Measurements from ENCODE around the gene XCR1. TPM values are rescaled to one million over a fixed set of nuclear protein-coding genes. Genes with fewer than 3 reads are reported as not detected.

XCR1 gene
- total and polyA plus RNA-seq, 2 of the 8 experiments (the other 6 are each of a cell fraction or from before 2014, with no cell fraction given) = 0.53 TPM; not detected in 1

GRCh38 chr3:45969953-45970352 is 57.3 kb downstream of the XCR1 start:
- no peak overlapping the region for H2AFZ ChIP-seq (ENCODE audit: low read length)
- peaks cover 19 to 57% (median 36%) of the 10 kb centered on the region in 4 experiments; a peak in 7 of 8 replicates for H3K36me3 ChIP-seq (ENCODE audit: control insufficient read depth in 2 of 4, insufficient read depth in 4 of 4, low read length in 3 of 4)
- no peaks in the 10 kb centered on the region for H3K4me1 ChIP-seq (replicated peaks in 1 of 4; ENCODE audit: control insufficient read depth in 3 of 4, insufficient read depth in 4 of 4, low read length in 3 of 4)
- H3K79me2 ChIP-seq (ENCODE audit: control insufficient read depth in 1 of 2, insufficient read depth in 2 of 2, low read length in 2 of 2) = no peaks in the 10 kb centered on the region
- no peaks in the 10 kb centered on the region for H3K9me3 ChIP-seq (ENCODE audit: insufficient read depth in 2 of 2, low read depth in 1 of 2, low read length in 1 of 2)
- no peak overlapping the region for H2AK5ac ChIP-seq (ENCODE audit: low read depth, low read length)
- H3K23me2 ChIP-seq (ENCODE audit: low read depth, low read length) = no peaks in the 10 kb centered on the region
- no peak overlapping the region for H3K18ac ChIP-seq (ENCODE audit: extremely low read depth, low read length)
- ChIA-PET CTCF (ENCODE audit: partially characterized antibody) (interaction anchor here (1.3 to 6.7 kb wide), 4 partner anchors 12 to 40 kb away, joined by 5 to 51 read pairs (median 6); partner anchors contain the start of gene CXCR6), POLR2A (ENCODE audit: partially characterized antibody) (no interaction called here)
- H3K23ac ChIP-seq (ENCODE audit: insufficient read length) = no peak overlapping the region
- H2BK120ac ChIP-seq (replicated peaks; ENCODE audit: low read depth, low read length) = no peak overlapping the region
- FAIRE-seq = no peak
- no peaks in the 10 kb centered on the region for H3K79me1 ChIP-seq (ENCODE audit: low read depth, low read length)
- H2BK5ac ChIP-seq (ENCODE audit: low read depth, low read length) = no peak overlapping the region
- H2BK20ac ChIP-seq (ENCODE audit: low read length) = no peak overlapping the region
- H3K27ac ChIP-seq (ENCODE audit: low read depth, low read length) = no peak overlapping the region
- H4K8ac ChIP-seq (ENCODE audit: extremely low read depth, insufficient read depth, low read length) = no peak overlapping the region
- H4K5ac ChIP-seq (ENCODE audit: insufficient read length, low read depth, low read length) = no peak overlapping the region
- H3K4me2 ChIP-seq (ENCODE audit: insufficient read depth in 1 of 2, low read depth in 2 of 2, low read length in 2 of 2) = no peak overlapping the region
- no peak overlapping the region for H3K4me3 ChIP-seq (ENCODE audit: extremely low read depth in 1 of 4, insufficient read depth in 2 of 4, low read depth in 3 of 4, low read length in 4 of 4)
- DNase-seq (ENCODE audit: low read depth in 1 of 2, low spot score in 2 of 2) = no peak
- no peak overlapping the region for H2BK12ac ChIP-seq (ENCODE audit: low read depth, low read length)
- H4K91ac ChIP-seq (replicated peaks; ENCODE audit: insufficient read length, low read length) = no peak overlapping the region
- no peak overlapping the region for H3K9ac ChIP-seq (replicated peaks in 1 of 4; ENCODE audit: extremely low read depth in 1 of 4, low read depth in 3 of 4, low read length in 3 of 4)
- no peak overlapping the region for H3K56ac ChIP-seq (replicated peaks; ENCODE audit: insufficient read length, low read depth, low read length)
- H4K20me1 ChIP-seq (replicated peaks in 1 of 2; ENCODE audit: control insufficient read depth in 1 of 2, insufficient read depth in 2 of 2, low read length in 2 of 2) = peaks cover 0 to 8% of the 10 kb centered on the region in 2 experiments
- H3K27me3 ChIP-seq (replicated peaks in 1 of 4; ENCODE audit: control insufficient read depth in 3 of 4, extremely low read depth in 1 of 4, insufficient read depth in 3 of 4, low read length in 3 of 4) = no peaks in the 10 kb centered on the region
- H3K14ac ChIP-seq (ENCODE audit: insufficient read length) = no peak overlapping the region
- no peak overlapping the region for H3K4ac ChIP-seq (replicated peaks; ENCODE audit: insufficient read length, low read depth, low read length)
- H2BK15ac ChIP-seq (ENCODE audit: low read length) = no peak overlapping the region
- WGBS, 2 experiments (ENCODE audit: extremely low coverage in 1 of 2, insufficient coverage in 1 of 2, insufficient read length in 1 of 2, insufficient replicate concordance in 2 of 2, low coverage in 1 of 2, low lambda C conversion rate in 2 of 2, missing lambda C conversion rate in 1 of 2) = 96% methylated on average over 3 of the region's 3 CpGs; no CpG with 5 or more reads in 1 of the 2 experiments
- TF ChIP-seq POLR2A (IDR thresholded peaks at IDR 0.05; ENCODE audit: control extremely low read depth in 1 of 2, low read depth in 2 of 2, low read length in 2 of 2) = no peak
- TF ChIP-seq ATF3 (IDR thresholded peaks at IDR 0.05; ENCODE audit: insufficient read depth, low read depth, low read length) = no peak
- no peak for TF ChIP-seq RBBP5 (IDR thresholded peaks at IDR 0.05; ENCODE audit: borderline replicate concordance, low read depth, low read length)
- TF ChIP-seq JUND (IDR thresholded peaks at IDR 0.05; ENCODE audit: low read length) = no peak
- no peak for TF ChIP-seq TEAD4 (IDR thresholded peaks at IDR 0.05; ENCODE audit: low read depth, low read length)
- TF ChIP-seq CHD1 (IDR thresholded peaks at IDR 0.05; ENCODE audit: low read depth, low read length) = no peak
- TF ChIP-seq RFX5 (IDR thresholded peaks at IDR 0.05; ENCODE audit: borderline replicate concordance, low read depth, low read length) = no peak
- no peak for TF ChIP-seq POLR2AphosphoS5 (IDR thresholded peaks at IDR 0.05; ENCODE audit: low read depth, low read length)
- no peak for TF ChIP-seq CHD2 (IDR thresholded peaks at IDR 0.05; ENCODE audit: low read length)
- no peak for TF ChIP-seq HDAC2 (IDR thresholded peaks at IDR 0.05; ENCODE audit: borderline replicate concordance in 1 of 2, low read depth in 2 of 2, low read length in 2 of 2)
- no peak for TF ChIP-seq EP300 (IDR thresholded peaks at IDR 0.05; ENCODE audit: borderline replicate concordance in 1 of 2, low read depth in 2 of 2, low read length in 2 of 2)
- no peak for TF ChIP-seq GTF2F1 (IDR thresholded peaks at IDR 0.05; ENCODE audit: borderline replicate concordance, low read depth, low read length)
- TF ChIP-seq ASH2L (IDR thresholded peaks at IDR 0.05; ENCODE audit: low read length) = no peak
- TF ChIP-seq, protein P1, sequence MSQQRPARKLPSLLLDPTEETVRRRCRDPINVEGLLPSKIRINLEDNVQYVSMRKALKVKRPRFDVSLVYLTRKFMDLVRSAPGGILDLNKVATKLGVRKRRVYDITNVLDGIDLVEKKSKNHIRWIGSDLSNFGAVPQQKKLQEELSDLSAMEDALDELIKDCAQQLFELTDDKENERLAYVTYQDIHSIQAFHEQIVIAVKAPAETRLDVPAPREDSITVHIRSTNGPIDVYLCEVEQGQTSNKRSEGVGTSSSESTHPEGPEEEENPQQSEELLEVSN (IDR thresholded peaks at IDR 0.05) = no peak

Measured in H1 (cell line).